ENCODE results near the gene UST.
"Not testable (repeated sequence)": the region's sequence is repeated elsewhere in the genome, so short reads cannot be mapped to it uniquely, and the experiment has no call there.

UST gene

GRCh38 chr6:148775161-148775560 lies 28.3 kb downstream of the UST start:
- no peaks in the 10 kb centered on the region for H3K27me3 ChIP-seq (ENCODE audit: insufficient read depth, low read depth)
- H3K27ac ChIP-seq, result no peak overlapping the region
- no peak overlapping the region for H3K9ac ChIP-seq
- H3K4me1 ChIP-seq (ENCODE audit: low read depth, poor library complexity, severe bottlenecking), result no peaks in the 10 kb centered on the region
- no peak overlapping the region for H2AFZ ChIP-seq (ENCODE audit: low read depth)
- TF ChIP-seq CTCF (conservative IDR thresholded peaks at IDR 0.05; ENCODE audit: low read depth, low read length), result no peak
- H3K4me2 ChIP-seq, result no peak overlapping the region
- no peaks in the 10 kb centered on the region for H3K79me2 ChIP-seq (ENCODE audit: insufficient read depth, low read depth)
- H3K4me3 ChIP-seq (IDR thresholded peaks at IDR 0.05; ENCODE audit: insufficient read depth, low read depth, low read length), result no peak overlapping the region
- H4K20me1 ChIP-seq (ENCODE audit: insufficient read depth), result no peaks in the 10 kb centered on the region
- H3K36me3 ChIP-seq (ENCODE audit: insufficient read depth), result no peaks in the 10 kb centered on the region

GRCh38 chr6:148776321-148777308 lies 29.8 kb downstream of the UST start:
- no peaks in the 10 kb centered on the region for H3K27me3 ChIP-seq (ENCODE audit: insufficient read depth, low read depth)
- H3K4me1 ChIP-seq (ENCODE audit: low read depth, poor library complexity, severe bottlenecking), result no peaks in the 10 kb centered on the region
- no peak overlapping the region for H3K27ac ChIP-seq
- TF ChIP-seq CTCF (conservative IDR thresholded peaks at IDR 0.05; ENCODE audit: low read depth, low read length), result no peak
- no peak overlapping the region for H2AFZ ChIP-seq (ENCODE audit: low read depth)
- H3K4me3 ChIP-seq (IDR thresholded peaks at IDR 0.05; ENCODE audit: insufficient read depth, low read depth, low read length), result no peak overlapping the region
- no peak overlapping the region for H3K4me2 ChIP-seq
- H4K20me1 ChIP-seq (ENCODE audit: insufficient read depth), result no peaks in the 10 kb centered on the region
- H3K9ac ChIP-seq, result no peak overlapping the region
- no peaks in the 10 kb centered on the region for H3K79me2 ChIP-seq (ENCODE audit: insufficient read depth, low read depth)
- no peaks in the 10 kb centered on the region for H3K36me3 ChIP-seq (ENCODE audit: insufficient read depth)

GRCh38 chr6:148779142-148779562 lies 32.3 kb downstream of the UST start:
- H3K79me2 ChIP-seq (ENCODE audit: insufficient read depth, low read depth), result no peaks in the 10 kb centered on the region
- no peak overlapping the region for H3K4me3 ChIP-seq (IDR thresholded peaks at IDR 0.05; ENCODE audit: insufficient read depth, low read depth, low read length)
- no peaks in the 10 kb centered on the region for H3K36me3 ChIP-seq (ENCODE audit: insufficient read depth)
- no peak overlapping the region for H2AFZ ChIP-seq (ENCODE audit: low read depth)
- no peaks in the 10 kb centered on the region for H3K27me3 ChIP-seq (ENCODE audit: insufficient read depth, low read depth)
- H3K4me1 ChIP-seq (ENCODE audit: low read depth, poor library complexity, severe bottlenecking), result no peaks in the 10 kb centered on the region
- H3K4me2 ChIP-seq, result no peak overlapping the region
- no peak for TF ChIP-seq CTCF (conservative IDR thresholded peaks at IDR 0.05; ENCODE audit: low read depth, low read length)
- no peaks in the 10 kb centered on the region for H4K20me1 ChIP-seq (ENCODE audit: insufficient read depth)
- no peak overlapping the region for H3K9ac ChIP-seq
- H3K27ac ChIP-seq, result no peak overlapping the region

- not testable (repeated sequence) for H3K4me2 ChIP-seq; H4K20me1 ChIP-seq (ENCODE audit: insufficient read depth); H3K27me3 ChIP-seq (ENCODE audit: insufficient read depth, low read depth); H3K79me2 ChIP-seq (ENCODE audit: insufficient read depth, low read depth); H3K27ac ChIP-seq; H3K36me3 ChIP-seq (ENCODE audit: insufficient read depth); H3K4me1 ChIP-seq (ENCODE audit: low read depth, poor library complexity, severe bottlenecking); H3K4me3 ChIP-seq (IDR thresholded peaks at IDR 0.05; ENCODE audit: insufficient read depth, low read depth, low read length); H3K9ac ChIP-seq; H2AFZ ChIP-seq (ENCODE audit: low read depth)
Measured at GRCh38 chr6:148780423-148780822, 33.6 kb downstream of the UST start.

- no peaks in the 10 kb centered on the region for H3K79me2 ChIP-seq (ENCODE audit: insufficient read depth, low read depth)
- H4K20me1 ChIP-seq (ENCODE audit: insufficient read depth), result no peaks in the 10 kb centered on the region
- TF ChIP-seq CTCF (conservative IDR thresholded peaks at IDR 0.05; ENCODE audit: low read depth, low read length), result no peak
- H3K4me1 ChIP-seq (ENCODE audit: low read depth, poor library complexity, severe bottlenecking), result no peaks in the 10 kb centered on the region
- H3K27me3 ChIP-seq (ENCODE audit: insufficient read depth, low read depth), result no peaks in the 10 kb centered on the region
- no peak overlapping the region for H2AFZ ChIP-seq (ENCODE audit: low read depth)
- H3K4me3 ChIP-seq (IDR thresholded peaks at IDR 0.05; ENCODE audit: insufficient read depth, low read depth, low read length), result no peak overlapping the region
- H3K36me3 ChIP-seq (ENCODE audit: insufficient read depth), result no peaks in the 10 kb centered on the region
- H3K9ac ChIP-seq, result no peak overlapping the region
- H3K27ac ChIP-seq, result no peak overlapping the region
- H3K4me2 ChIP-seq, result no peak overlapping the region
Measured at GRCh38 chr6:148780918-148781436, 34.1 kb downstream of the UST start.

Data from KMS-11 (cell line).